GM12878 (cell line): Measurements from ENCODE around the gene SETD5. TPM values are rescaled to one million over a fixed set of nuclear protein-coding genes. Genes with fewer than 3 reads are reported as not detected.

Experiments used
- ATAC-seq: fragments of 200-7000 bp; cut with Tn5 transposase; 3 replicates; pipeline ENCODE4 v1.9.1; 2020; ENCODE audit warnings: mild to moderate bottlenecking, moderate library complexity
- BruUV-seq: library from RNA; stranded (reverse); fragments of 400-500 nt; replicated peaks from 2 replicates; lab custom pipeline; 2021; lab: Mats Ljungman, UMichigan
- CTCF ChIA-PET: fragments of 300-600 bp; sonication (Branson Sonifier 250); formaldehyde crosslinking; extraction: SDS; loops from one replicate; lab custom pipeline; 2021; ENCODE audit warnings: inconsistent platforms; lab: Yijun Ruan, JAX
- POLR2A ChIA-PET: fragments of 350-600 bp; formaldehyde crosslinking; extraction: SDS; loops from one replicate; lab custom pipeline; 2021; ENCODE audit warnings: inconsistent platforms; lab: Charles Lee
- RAD21 ChIA-PET: fragments of 300-600 bp; sonication (Branson Sonifier 250); formaldehyde crosslinking; loops from one replicate; lab custom pipeline; 2023; ENCODE audit warnings: antibody characterized with exemption; ENCODE audit not compliant: unreplicated experiment; lab: Charles Lee
- SMC1A ChIA-PET: fragments of 300-600 bp; sonication (Branson Sonifier 250); formaldehyde crosslinking; loops from one replicate; lab custom pipeline; 2023; ENCODE audit not compliant: unreplicated experiment, uncharacterized antibody; lab: Charles Lee
- DNase-seq: peaks from one replicate; pipeline ENCODE4 v3.0.0-alpha.2; 2011; ENCODE audit warnings: low read depth, low spot score
- FAIRE-seq: peaks from 3 replicates; lab custom pipeline; 2011; peaks lifted over from hg19 to GRCh38; lab: Jason Lieb, UNC
- H2AFZ ChIP-seq: 2 replicates; pipeline ENCODE4 v1.6.0; 2011; ENCODE audit warnings: low read depth, low read length, control low read depth; ENCODE audit not compliant: control insufficient read depth
- H3K27ac ChIP-seq: 2 replicates; pipeline ENCODE4 v1.5.1; 2011; ENCODE audit warnings: control low read depth; ENCODE audit not compliant: control insufficient read depth, insufficient read depth
- H3K27me3 ChIP-seq, 2 experiments: replicated peaks in 1 of 2; 2 replicates each; pipeline versions ENCODE4 v1.6.0 to v1.6.1; 2011; ENCODE audit warnings: low read length in 1 of 2; ENCODE audit not compliant: control insufficient read depth in 2 of 2, insufficient read depth in 2 of 2
- H3K36me3 ChIP-seq, 2 experiments: 2 replicates each; pipeline ENCODE4 v1.5.1; 2011; ENCODE audit warnings: low read length in 1 of 2; ENCODE audit not compliant: control insufficient read depth in 2 of 2, insufficient read depth in 2 of 2
- H3K4me1 ChIP-seq: 2 replicates; pipeline ENCODE4 v1.6.1; 2011; ENCODE audit warnings: mild to moderate bottlenecking, low read length, moderate library complexity, mixed read lengths; ENCODE audit not compliant: control insufficient read depth, insufficient read depth
- H3K4me2 ChIP-seq: 2 replicates; pipeline ENCODE4 v1.6.0; 2011; ENCODE audit warnings: control low read depth; ENCODE audit not compliant: control insufficient read depth, insufficient read depth
- H3K4me3 ChIP-seq: fragments of 200-600 bp; sonication (generic); 2 replicates; pipeline ENCODE4 v1.5.1; 2016
- H3K79me2 ChIP-seq: 2 replicates; pipeline ENCODE4 v1.6.0; 2011; ENCODE audit warnings: low read length; ENCODE audit not compliant: control insufficient read depth, insufficient read depth
- H3K9ac ChIP-seq: 2 replicates; pipeline ENCODE4 v1.8.0; 2011; ENCODE audit warnings: low read length, control low read depth, mixed read lengths; ENCODE audit not compliant: control insufficient read depth, insufficient read depth
- H3K9me3 ChIP-seq: replicated peaks from 3 replicates; pipeline ENCODE4 v1.5.1; 2011; ENCODE audit warnings: mild to moderate bottlenecking, low read length; ENCODE audit not compliant: control insufficient read depth, insufficient read depth
- H4K20me1 ChIP-seq: 2 replicates; pipeline ENCODE4 v1.6.0; 2011; ENCODE audit not compliant: control insufficient read depth, insufficient read depth
- ATF3 ChIP-seq: IDR thresholded peaks from 2 replicates; pipeline ENCODE4 v1.6.1; 2011; ENCODE audit warnings: low read depth, mild to moderate bottlenecking, low read length, moderate library complexity, borderline replicate concordance; ENCODE audit errors: extremely low read depth
- CHD2 ChIP-seq: IDR thresholded peaks from 2 replicates; pipeline ENCODE4 v1.6.1; 2011; ENCODE audit warnings: low read depth, low read length, improper control_type of control experiment, borderline replicate concordance
- HDAC2 ChIP-seq: fragments of 200-600 bp; sonication (generic); IDR thresholded peaks from 2 replicates; pipeline ENCODE4 v1.6.1; 2017
- IKZF1 ChIP-seq: fragments of 450-650 bp; conservative IDR thresholded peaks from 2 replicates; pipeline ENCODE4 v1.6.1; 2017; ENCODE audit warnings: antibody characterized with exemption, mild to moderate bottlenecking
- MTA2 ChIP-seq: fragments of 450-650 bp; IDR thresholded peaks from 2 replicates; pipeline ENCODE4 v1.6.1; 2016; ENCODE audit warnings: low read depth, mild to moderate bottlenecking, moderate library complexity
- MYC ChIP-seq: IDR thresholded peaks from 2 replicates; pipeline ENCODE4 v1.6.1; 2011; ENCODE audit warnings: mild to moderate bottlenecking, low read length, moderate library complexity, inconsistent platforms; ENCODE audit not compliant: insufficient read depth, insufficient replicate concordance, insufficient read length, severe bottlenecking
- NFYB ChIP-seq: IDR thresholded peaks from 2 replicates; pipeline ENCODE4 v1.6.1; 2011; ENCODE audit warnings: low read depth, mild to moderate bottlenecking, low read length, improper control_type of control experiment, moderate library complexity; ENCODE audit not compliant: insufficient read depth
- NKRF ChIP-seq: fragments of 450-650 bp; conservative IDR thresholded peaks from 2 replicates; pipeline ENCODE4 v1.6.1; 2017; ENCODE audit warnings: mild to moderate bottlenecking, moderate library complexity
- POU2F2 ChIP-seq: IDR thresholded peaks from 3 replicates; pipeline ENCODE4 v1.6.1; 2011; ENCODE audit warnings: low read depth, mild to moderate bottlenecking, low read length, borderline replicate concordance
- PRDM15 ChIP-seq: fragments of 450-650 bp; formaldehyde crosslinking; IDR thresholded peaks from 2 replicates; pipeline ENCODE4 v1.4.0; 2020; ENCODE audit warnings: mild to moderate bottlenecking, moderate library complexity
- RUNX3 ChIP-seq: IDR thresholded peaks from 2 replicates; pipeline ENCODE4 v1.6.1; 2012; ENCODE audit warnings: low read length, inconsistent platforms
- SP1 ChIP-seq: IDR thresholded peaks from one replicate; pipeline ENCODE4 v1.6.1; 2011; ENCODE audit warnings: low read depth, low read length
- SUZ12 ChIP-seq: fragments of 200-600 bp; sonication (generic); IDR thresholded peaks from one replicate; pipeline ENCODE4 v1.6.1; 2018; ENCODE audit warnings: antibody characterized with exemption, mild to moderate bottlenecking; ENCODE audit not compliant: unreplicated experiment
- TCF3 ChIP-seq: IDR thresholded peaks from 2 replicates; pipeline ENCODE4 v1.6.1; 2012; ENCODE audit warnings: low read depth, mild to moderate bottlenecking, low read length, borderline replicate concordance; ENCODE audit not compliant: insufficient read depth
- ZNF24 ChIP-seq: fragments of 450-650 bp; IDR thresholded peaks from 2 replicates; pipeline ENCODE4 v1.6.1; 2017; ENCODE audit warnings: antibody characterized with exemption, mild to moderate bottlenecking
- WGBS: methylation state at CpG from one replicate; pipeline ENCODE4 v1.1.6; 2016; ENCODE audit warnings: low lambda C conversion rate; ENCODE audit not compliant: insufficient replicate concordance, insufficient coverage; ENCODE audit errors: missing lambda C conversion rate; 5-methylcytosine and 5-hydroxymethylcytosine counted together
- in situ Hi-C: fragments of 300-500 bp; cut with MboI; formaldehyde crosslinking; loops from 9 replicates; pipeline ENCODE4 v1.14.3; 2018; ENCODE audit warnings: mixed read lengths
- intact Hi-C: fragments of 100-400 bp; cut with micrococcal nuclease; formaldehyde crosslinking; loops from one replicate; pipeline ENCODE4 v1.14.2; 2022; ENCODE audit not compliant: unreplicated experiment
- polyA plus RNA-seq, 11 experiments: library from polyadenylated mRNA; depleted of rRNA in 4 of 11; unstranded in 6 of 11; stranded (reverse) in 5 of 11; fragments of >200 nt; fragmentation: Nextera tagmentation in 4 of 11; fragmentation: Illumina TruSeq in 1 of 11; extraction: Ambion mirVana in 4 of 11; extraction: Trizol in 1 of 11; gene quantifications; 1 replicate in 1 of 11; 2 replicates in 10 of 11; pipeline versions ENCODE4 v1.2.1 to v1.2.3, GENCODE V29; 2011 to 2016; ENCODE audit warnings: inconsistent platforms in 2 of 11, missing spikeins in 2 of 11, low read depth in 1 of 11
- total RNA-seq, 4 experiments: library from RNA; depleted of rRNA in 3 of 4; stranded (reverse); fragments of >200 nt in 3 of 4; fragmentation: Illumina TruSeq in 1 of 4; extraction: Trizol in 1 of 4; gene quantifications; 2 replicates each; pipeline versions ENCODE4 v1.2.1 to v1.2.3, GENCODE V29; 2013 to 2021

SETD5 gene
- total and polyA plus RNA-seq, 10 of the 15 experiments (the other 5 are each of a cell fraction or from before 2014, with no cell fraction given): 8.2 to 94.0 (median 55.4) TPM

GRCh38 chr3:9485248-9485647, 87.8 kb downstream of the SETD5 start:
- in situ Hi-C loops (no loop called here), intact Hi-C loops (no loop called here)
- ChIA-PET RAD21 (no interaction called here), POLR2A (interaction anchor here (0.5 kb wide), 1 partner anchor 520 kb away, joined by 3 read pairs; no protein-coding TSS in a partner anchor), CTCF (interaction anchor here (1.0 to 1.7 kb wide), 2 partner anchors 19 to 132 kb away, joined by 3 to 4 read pairs; no protein-coding TSS in a partner anchor), SMC1A (no interaction called here)
- no peak for DNase-seq
- no peaks in the 10 kb centered on the region for H3K27me3 ChIP-seq
- H3K79me2 ChIP-seq: no peaks in the 10 kb centered on the region
- no TSS peak for BruUV-seq
- no peak overlapping the region for H3K4me2 ChIP-seq
- no peak overlapping the region for H3K9ac ChIP-seq
- H2AFZ ChIP-seq: no peak overlapping the region
- 100% methylated on average over 1 of the region's 1 CpG for WGBS
- no peaks in the 10 kb centered on the region for H4K20me1 ChIP-seq
- H3K9me3 ChIP-seq: no peaks in the 10 kb centered on the region
- no peak for ATAC-seq
- peaks cover 0 to 12% of the 10 kb centered on the region in 2 experiments for H3K36me3 ChIP-seq
- TF ChIP-seq MYC (no peak), TCF3 (no peak), NFYB (no peak), NKRF (no peak), PRDM15 (CRISPR knock-in tag) (no peak), POU2F2 (no peak), ZNF24 (no peak), IKZF1 (no peak), SUZ12 (no peak), HDAC2 (no peak), ATF3 (no peak), MTA2 (no peak), SP1 (no peak), CHD2 (no peak), RUNX3 (no peak)
- FAIRE-seq: no peak
- no peaks in the 10 kb centered on the region for H3K4me1 ChIP-seq
- H3K4me3 ChIP-seq: no peak overlapping the region
- no peak overlapping the region for H3K27ac ChIP-seq
